GOT3 (cell line): Measurements from ENCODE around the gene DCUN1D3.

ENCODE experiments used
- DNase-seq: peaks from one replicate; lab custom pipeline; 2025; ENCODE audit warnings: mixed read lengths; lab: John Stamatoyannopoulos, UW

DCUN1D3 gene

GRCh38 chr16:20918486-20919239 is 18.5 kb upstream of the DCUN1D3 start:
- no peak for DNase-seq

GRCh38 chr16:20916942-20917341 is 16.8 kb upstream of the DCUN1D3 start:
- DNase-seq, result no peak

- DNase-seq, result no peak
Measured at GRCh38 chr16:20916289-20916688, 16.1 kb upstream of the DCUN1D3 start.

GRCh38 chr16:20911361-20911760 is 11.2 kb upstream of the DCUN1D3 start:
- no peak for DNase-seq

GRCh38 chr16:20910781-20911321 is 10.7 kb upstream of the DCUN1D3 start:
- no peak for DNase-seq

GRCh38 chr16:20906341-20907255 is 6.4 kb upstream of the DCUN1D3 start:
- DNase-seq, result no peak

GRCh38 chr16:20905576-20905975 is 5.4 kb upstream of the DCUN1D3 start:
- DNase-seq, result no peak

- DNase-seq, result no peak
Measured at GRCh38 chr16:20904507-20905081, 4.4 kb upstream of the DCUN1D3 start.

- no peak for DNase-seq
Measured at GRCh38 chr16:20903899-20904506, 3.8 kb upstream of the DCUN1D3 start.

- DNase-seq, result no peak
Measured at GRCh38 chr16:20903116-20903898, 3.1 kb upstream of the DCUN1D3 start.

- no peak for DNase-seq
Measured at GRCh38 chr16:20902426-20902825, 2.3 kb upstream of the DCUN1D3 start.

- no peak for DNase-seq
Measured at GRCh38 chr16:20901436-20902112, 1.4 kb upstream of the DCUN1D3 start.

- no peak for DNase-seq
Measured at GRCh38 chr16:20901068-20901435, 894 bp upstream of the DCUN1D3 start.

- DNase-seq, result no peak
Measured at GRCh38 chr16:20899477-20900298, 470 bp downstream of the DCUN1D3 start.

GRCh38 chr16:20899071-20899470 is 1.1 kb downstream of the DCUN1D3 start:
- no peak for DNase-seq

GRCh38 chr16:20897922-20898321 is 2.2 kb downstream of the DCUN1D3 start:
- DNase-seq, result no peak

- no peak for DNase-seq
Measured at GRCh38 chr16:20897253-20897897, 2.8 kb downstream of the DCUN1D3 start.

GRCh38 chr16:20894388-20894787 is 5.8 kb downstream of the DCUN1D3 start:
- no peak for DNase-seq

GRCh38 chr16:20889625-20890275 is 10.4 kb downstream of the DCUN1D3 start:
- DNase-seq, result no peak
